SHP77 treated with DMSO at 0.1 percent for 48 hours (cell line): ENCODE results near the gene MTUS2.
A peak's percentile ranks its signal among the peaks of the same experiment; 100 is the strongest.

ENCODE experiments used
- DNase-seq: peaks from one replicate; lab custom pipeline; 2025; lab: John Stamatoyannopoulos, UW

MTUS2 gene

GRCh38 chr13:29451976-29452375 lies 631.8 kb downstream of the MTUS2 start:
- DNase-seq: no peak

GRCh38 chr13:29452773-29453616 lies 632.9 kb downstream of the MTUS2 start:
- no peak for DNase-seq

GRCh38 chr13:29453617-29454011 lies 633.5 kb downstream of the MTUS2 start:
- no peak for DNase-seq

- DNase-seq: no peak
These were observed 634.9 kb downstream of the MTUS2 start for GRCh38 chr13:29454931-29455481.

GRCh38 chr13:29456419-29456818 lies 636.3 kb downstream of the MTUS2 start:
- no peak for DNase-seq

- DNase-seq: no peak
These were observed 637.2 kb downstream of the MTUS2 start for GRCh38 chr13:29457299-29457698.

- no peak for DNase-seq
These were observed 638.3 kb downstream of the MTUS2 start for GRCh38 chr13:29458419-29458818.

GRCh38 chr13:29459813-29460355 lies 639.7 kb downstream of the MTUS2 start:
- no peak for DNase-seq

GRCh38 chr13:29464105-29464679 lies 644.1 kb downstream of the MTUS2 start:
- DNase-seq: no peak

- no peak for DNase-seq
These were observed 645.7 kb downstream of the MTUS2 start for GRCh38 chr13:29465741-29466293.

GRCh38 chr13:29471551-29471950 lies 651.4 kb downstream of the MTUS2 start:
- DNase-seq: no peak

GRCh38 chr13:29472332-29472961 lies 652.3 kb downstream of the MTUS2 start:
- DNase-seq: peak; percentile 34

GRCh38 chr13:29473166-29473565 lies 653.0 kb downstream of the MTUS2 start:
- no peak for DNase-seq

- DNase-seq: no peak
These were observed 654.9 kb downstream of the MTUS2 start for GRCh38 chr13:29474991-29475390.

GRCh38 chr13:29476046-29476445 lies 655.9 kb downstream of the MTUS2 start:
- no peak for DNase-seq

- DNase-seq: peak; percentile 48
These were observed 659.8 kb downstream of the MTUS2 start for GRCh38 chr13:29479716-29480492.

- DNase-seq: no peak
These were observed 660.9 kb downstream of the MTUS2 start for GRCh38 chr13:29480893-29481525.

GRCh38 chr13:29481603-29482002 lies 661.5 kb downstream of the MTUS2 start:
- DNase-seq: no peak

- DNase-seq: no peak
These were observed 662.4 kb downstream of the MTUS2 start for GRCh38 chr13:29482504-29482903.

GRCh38 chr13:29483211-29483610 lies 663.1 kb downstream of the MTUS2 start:
- DNase-seq: no peak

GRCh38 chr13:29483623-29484022 lies 663.5 kb downstream of the MTUS2 start:
- DNase-seq: no peak
